Parathyroid adenoma (tissue), 2 donors: ENCODE data around the gene NKAPD1.

Experiments
- H2AFZ ChIP-seq: fragments of 300-600 bp; sonication (generic); one replicate; pipeline ENCODE4 v1.7.0; 2017; ENCODE audit warnings: antibody characterized with exemption, mild to moderate bottlenecking
- H3K27ac ChIP-seq: fragments of 300-600 bp; sonication (generic); one replicate; pipeline ENCODE4 v1.7.0; 2017
- H3K27me3 ChIP-seq: fragments of 300-600 bp; sonication (generic); one replicate; pipeline ENCODE4 v1.7.0; 2017; ENCODE audit warnings: low read length; ENCODE audit not compliant: control insufficient read depth, insufficient read depth
- H3K36me3 ChIP-seq: fragments of 300-600 bp; sonication (generic); one replicate; pipeline ENCODE4 v1.7.0; 2017; ENCODE audit warnings: low read length; ENCODE audit not compliant: control insufficient read depth, insufficient read depth
- H3K4me1 ChIP-seq: fragments of 300-600 bp; sonication (generic); one replicate; pipeline ENCODE4 v1.7.0; 2017; ENCODE audit warnings: control low read depth
- H3K4me2 ChIP-seq: fragments of 300-600 bp; sonication (generic); one replicate; pipeline ENCODE4 v1.7.0; 2017; ENCODE audit warnings: low read length
- H3K4me3 ChIP-seq: fragments of 300-600 bp; sonication (generic); one replicate; pipeline ENCODE4 v1.7.0; 2017; ENCODE audit warnings: low read depth, low read length
- H3K79me2 ChIP-seq: fragments of 300-600 bp; sonication (generic); one replicate; pipeline ENCODE4 v1.7.0; 2017; ENCODE audit warnings: control low read depth
- H3K9ac ChIP-seq: fragments of 300-600 bp; sonication (generic); one replicate; pipeline ENCODE4 v1.7.0; 2017; ENCODE audit warnings: mild to moderate bottlenecking
- H3K9me3 ChIP-seq: fragments of 300-600 bp; sonication (generic); one replicate; pipeline ENCODE4 v1.7.0; 2017; ENCODE audit warnings: low read length; ENCODE audit not compliant: control insufficient read depth
- TF ChIP-seq, protein P1 (sequence below): fragments of 300-600 bp; sonication (generic); IDR thresholded peaks from one replicate; pipeline ENCODE4 v1.7.0; 2017; ENCODE audit warnings: antibody characterized with exemption, mild to moderate bottlenecking
- donor health status: primary hyperparathyroidism.

The NKAPD1 gene

DNA sequence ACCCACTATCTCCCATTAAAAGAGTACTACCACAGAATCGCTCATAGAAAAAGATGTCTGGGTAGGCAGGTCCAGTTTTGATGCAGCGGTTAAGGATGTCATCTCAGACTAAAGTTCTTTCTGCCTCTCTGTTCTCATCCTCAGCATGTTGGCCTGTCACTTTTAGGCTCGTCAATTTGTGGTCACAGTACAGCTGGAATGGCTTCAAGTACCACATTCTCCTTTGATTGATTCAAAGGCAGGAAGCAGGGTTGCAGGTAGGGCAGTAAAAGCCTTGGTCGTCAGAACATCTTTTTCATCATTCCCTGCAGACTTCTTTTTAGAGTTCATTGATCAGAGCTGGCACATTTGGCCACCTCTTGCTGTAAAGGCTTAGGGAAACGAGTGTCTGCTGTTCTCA is 41.3 kb downstream of the NKAPD1 start:
- no peak overlapping the region for H2AFZ ChIP-seq
- H3K4me3 ChIP-seq, result no peak overlapping the region
- H3K79me2 ChIP-seq, result no peaks in the 10 kb centered on the region
- TF ChIP-seq, protein P1, sequence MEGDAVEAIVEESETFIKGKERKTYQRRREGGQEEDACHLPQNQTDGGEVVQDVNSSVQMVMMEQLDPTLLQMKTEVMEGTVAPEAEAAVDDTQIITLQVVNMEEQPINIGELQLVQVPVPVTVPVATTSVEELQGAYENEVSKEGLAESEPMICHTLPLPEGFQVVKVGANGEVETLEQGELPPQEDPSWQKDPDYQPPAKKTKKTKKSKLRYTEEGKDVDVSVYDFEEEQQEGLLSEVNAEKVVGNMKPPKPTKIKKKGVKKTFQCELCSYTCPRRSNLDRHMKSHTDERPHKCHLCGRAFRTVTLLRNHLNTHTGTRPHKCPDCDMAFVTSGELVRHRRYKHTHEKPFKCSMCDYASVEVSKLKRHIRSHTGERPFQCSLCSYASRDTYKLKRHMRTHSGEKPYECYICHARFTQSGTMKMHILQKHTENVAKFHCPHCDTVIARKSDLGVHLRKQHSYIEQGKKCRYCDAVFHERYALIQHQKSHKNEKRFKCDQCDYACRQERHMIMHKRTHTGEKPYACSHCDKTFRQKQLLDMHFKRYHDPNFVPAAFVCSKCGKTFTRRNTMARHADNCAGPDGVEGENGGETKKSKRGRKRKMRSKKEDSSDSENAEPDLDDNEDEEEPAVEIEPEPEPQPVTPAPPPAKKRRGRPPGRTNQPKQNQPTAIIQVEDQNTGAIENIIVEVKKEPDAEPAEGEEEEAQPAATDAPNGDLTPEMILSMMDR, result no peak
- no peaks in the 10 kb centered on the region for H3K4me1 ChIP-seq
- no peaks in the 10 kb centered on the region for H3K27me3 ChIP-seq
- no peak overlapping the region for H3K27ac ChIP-seq
- no peaks in the 10 kb centered on the region for H3K9me3 ChIP-seq
- no peak overlapping the region for H3K9ac ChIP-seq
- no peaks in the 10 kb centered on the region for H3K36me3 ChIP-seq
- no peak overlapping the region for H3K4me2 ChIP-seq

DNA sequence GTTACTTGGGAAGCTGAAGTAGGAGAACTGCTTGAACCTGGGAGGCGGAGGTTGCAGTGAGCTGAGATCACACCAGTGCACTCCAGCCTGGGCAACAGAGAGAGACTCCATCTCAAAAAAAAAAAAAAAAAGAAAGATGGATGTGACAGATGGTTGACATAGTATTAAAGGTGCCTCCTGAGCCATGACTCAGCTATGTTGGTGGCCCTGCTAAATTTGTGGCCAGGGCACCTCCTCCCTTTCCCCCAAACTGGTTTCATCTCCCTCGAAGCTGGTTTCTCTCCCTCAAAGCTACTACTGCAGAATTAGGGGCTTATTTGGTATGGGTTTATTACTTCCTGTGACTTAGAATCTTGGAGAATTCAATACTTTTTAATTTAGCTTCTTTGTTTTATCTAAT is 44.1 kb downstream of the NKAPD1 start:
- Histone ChIP-seq H2AFZ (no peak overlapping the region), H3K79me2 (no peaks in the 10 kb centered on the region), H3K27ac (no peak overlapping the region), H3K9me3 (no peaks in the 10 kb centered on the region), H3K27me3 (no peaks in the 10 kb centered on the region), H3K4me2 (no peak overlapping the region), H3K4me3 (no peak overlapping the region), H3K36me3 (no peaks in the 10 kb centered on the region), H3K9ac (no peak overlapping the region), H3K4me1 (no peaks in the 10 kb centered on the region)
- TF ChIP-seq, protein P1, result no peak

DNA sequence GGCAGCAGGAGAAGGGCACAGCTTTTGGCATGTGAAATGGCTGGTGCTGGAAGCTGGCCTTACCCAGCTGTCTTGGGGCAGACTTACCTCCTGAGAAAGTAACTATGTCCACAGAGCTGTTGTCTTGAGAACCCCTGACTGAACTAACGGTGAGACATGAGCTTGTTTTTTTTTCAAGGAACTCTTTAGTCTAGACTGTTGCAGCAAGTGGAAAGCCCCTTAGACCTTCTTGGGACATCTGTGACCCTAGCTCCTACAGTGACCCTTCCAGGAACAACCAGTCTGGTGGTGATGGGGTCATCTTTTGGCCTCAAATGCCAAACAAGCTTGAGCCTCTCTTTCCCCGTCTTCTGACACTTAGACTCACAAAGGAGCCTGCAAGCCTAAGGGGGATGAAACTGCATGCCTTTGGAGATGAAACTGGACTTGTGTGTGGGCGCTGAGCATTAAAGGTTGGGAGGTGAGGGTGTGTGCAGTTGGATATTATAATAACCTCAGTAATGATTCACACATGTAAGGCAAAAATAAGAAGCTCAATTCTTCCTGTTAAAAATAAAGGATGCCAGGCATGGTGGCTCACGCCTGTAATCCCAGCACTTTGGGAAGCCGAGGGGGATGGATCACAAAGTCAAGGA is 48.0 kb downstream of the NKAPD1 start:
- Histone ChIP-seq H3K4me2 (no peak overlapping the region), H3K9me3 (no peaks in the 10 kb centered on the region)
- TF ChIP-seq, protein P1, result no peak

DNA sequence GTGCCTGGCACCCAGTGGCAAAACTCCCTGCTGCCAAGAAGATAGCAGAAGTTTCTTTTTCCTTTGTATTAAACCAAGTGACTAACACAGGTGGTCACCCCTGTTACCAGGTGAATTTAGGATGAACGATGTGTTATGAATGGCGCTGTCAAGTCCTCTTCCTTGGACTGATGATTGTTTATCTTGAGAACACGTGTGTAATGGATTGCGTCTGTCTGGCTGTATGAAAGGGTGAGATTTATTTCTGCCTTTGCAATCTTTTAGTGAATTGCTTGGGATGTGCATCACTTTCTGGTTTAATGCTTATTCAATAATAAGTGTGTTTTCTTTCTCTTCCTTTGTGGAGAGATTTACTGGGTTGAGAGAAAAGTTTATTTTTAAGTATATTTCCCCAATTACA is 49.0 kb downstream of the NKAPD1 start:
- Histone ChIP-seq H2AFZ (no peak overlapping the region), H3K27ac (no peak overlapping the region), H3K4me1 (no peaks in the 10 kb centered on the region), H3K9ac (no peak overlapping the region), H3K79me2 (no peaks in the 10 kb centered on the region), H3K4me3 (no peak overlapping the region), H3K36me3 (no peaks in the 10 kb centered on the region), H3K4me2 (no peak overlapping the region), H3K9me3 (no peaks in the 10 kb centered on the region), H3K27me3 (no peaks in the 10 kb centered on the region)
- TF ChIP-seq, protein P1, result no peak

More for the DNA sequence above, 48.0 kb downstream of the NKAPD1 start:
- no peaks in the 10 kb centered on the region for H3K36me3 ChIP-seq
- no peak overlapping the region for H2AFZ ChIP-seq
- H3K27me3 ChIP-seq, result no peaks in the 10 kb centered on the region
- no peak overlapping the region for H3K27ac ChIP-seq
- no peak overlapping the region for H3K9ac ChIP-seq
- H3K4me3 ChIP-seq, result no peak overlapping the region
- no peaks in the 10 kb centered on the region for H3K79me2 ChIP-seq
- H3K4me1 ChIP-seq, result no peaks in the 10 kb centered on the region

DNA sequence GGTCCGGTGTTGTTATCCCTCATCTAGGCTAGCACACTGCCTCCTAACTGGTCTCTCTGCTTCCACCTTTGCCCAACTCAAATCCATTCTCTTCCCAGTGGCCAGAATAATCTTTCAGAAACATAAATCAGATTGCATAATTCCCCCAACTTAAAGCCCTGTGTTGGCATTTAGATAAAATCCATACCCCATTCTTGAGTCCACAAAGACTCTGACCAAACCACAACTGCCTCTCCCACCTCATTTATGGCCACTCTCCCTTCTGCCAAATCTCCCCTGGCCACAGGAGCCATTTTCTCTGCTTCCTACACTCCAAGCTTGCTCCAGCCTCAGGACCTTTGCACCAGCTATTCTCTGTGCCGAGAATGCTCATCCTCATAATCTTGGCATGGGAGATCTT is 53.0 kb downstream of the NKAPD1 start:
- no peak overlapping the region for H2AFZ ChIP-seq
- H3K27ac ChIP-seq, result no peak overlapping the region
- H3K79me2 ChIP-seq, result no peaks in the 10 kb centered on the region
- no peak overlapping the region for H3K9ac ChIP-seq
- H3K4me3 ChIP-seq, result no peak overlapping the region
- H3K36me3 ChIP-seq, result no peaks in the 10 kb centered on the region
- no peaks in the 10 kb centered on the region for H3K27me3 ChIP-seq
- no peaks in the 10 kb centered on the region for H3K4me1 ChIP-seq
- TF ChIP-seq, protein P1, result no peak
- no peaks in the 10 kb centered on the region for H3K9me3 ChIP-seq
- H3K4me2 ChIP-seq, result no peak overlapping the region
